Right atrium auricular region (tissue), 2 donors: ENCODE data around the gene SDC3. TPM values are rescaled to one million over a fixed set of nuclear protein-coding genes. Genes with fewer than 3 reads are reported as not detected.

ENCODE experiments used
- DNase-seq: peaks from one replicate; pipeline ENCODE4 v3.0.0-alpha.2; 2019; ENCODE audit warnings: low spot score
- H3K27ac ChIP-seq, 2 donors: fragments of 200-600 bp; sonication (generic); 1 replicate in 1 of 2; 2 replicates in 1 of 2; pipeline ENCODE4 v1.5.1; 2016 to 2019
- H3K27me3 ChIP-seq, 2 donors: fragments of 200-600 bp; sonication (generic); one replicate each; pipeline versions ENCODE4 v1.5.1 to v1.6.0; 2017 to 2019
- H3K36me3 ChIP-seq: fragments of 200-600 bp; sonication (generic); one replicate; pipeline ENCODE4 v1.5.1; 2016
- H3K4me1 ChIP-seq, 2 donors: fragments of 200-600 bp; sonication (generic); one replicate each; pipeline versions ENCODE4 v1.5.1 to v1.6.0; 2017 to 2019
- H3K4me3 ChIP-seq, 2 donors: fragments of 200-600 bp; sonication (generic); 1 replicate in 1 of 2; 2 replicates in 1 of 2; pipeline ENCODE4 v1.5.1; 2017 to 2019; ENCODE audit warnings: mild to moderate bottlenecking in 1 of 2, moderate library complexity in 1 of 2
- H3K9me3 ChIP-seq, 2 donors: fragments of 200-600 bp; sonication (generic); one replicate each; pipeline ENCODE4 v1.5.1; 2019
- total RNA-seq, 2 donors: library from RNA; depleted of rRNA; stranded (reverse); fragments of >200 nt; gene quantifications; one replicate each; pipeline ENCODE4 v1.1.0, GENCODE V29; 2016
- TF ChIP-seq, protein P1 (sequence below), 2 donors: fragments of 200-600 bp; sonication (generic); IDR thresholded peaks; one replicate each; pipeline ENCODE4 v1.5.1; 2019; ENCODE audit warnings: antibody characterized with exemption in 2 of 2

SDC3 gene, protein sequence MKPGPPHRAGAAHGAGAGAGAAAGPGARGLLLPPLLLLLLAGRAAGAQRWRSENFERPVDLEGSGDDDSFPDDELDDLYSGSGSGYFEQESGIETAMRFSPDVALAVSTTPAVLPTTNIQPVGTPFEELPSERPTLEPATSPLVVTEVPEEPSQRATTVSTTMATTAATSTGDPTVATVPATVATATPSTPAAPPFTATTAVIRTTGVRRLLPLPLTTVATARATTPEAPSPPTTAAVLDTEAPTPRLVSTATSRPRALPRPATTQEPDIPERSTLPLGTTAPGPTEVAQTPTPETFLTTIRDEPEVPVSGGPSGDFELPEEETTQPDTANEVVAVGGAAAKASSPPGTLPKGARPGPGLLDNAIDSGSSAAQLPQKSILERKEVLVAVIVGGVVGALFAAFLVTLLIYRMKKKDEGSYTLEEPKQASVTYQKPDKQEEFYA
- total RNA-seq = 10 to 100 TPM; 15.9 to 43.8 TPM

- DNase-seq = no peak
- Histone ChIP-seq H3K27ac (peak within 1 kb of the TSS; percentile 64 to 68), H3K27me3 (no peaks in the 10 kb centered on the region), H3K36me3 (no peaks in the 10 kb centered on the region), H3K4me1 (peaks cover 0 to 38% of the 10 kb centered on the region in 2 donors), H3K4me3 (peak within 1 kb of the TSS; percentile 57 to 63), H3K9me3 (no peaks in the 10 kb centered on the region)
- TF ChIP-seq, protein P1, sequence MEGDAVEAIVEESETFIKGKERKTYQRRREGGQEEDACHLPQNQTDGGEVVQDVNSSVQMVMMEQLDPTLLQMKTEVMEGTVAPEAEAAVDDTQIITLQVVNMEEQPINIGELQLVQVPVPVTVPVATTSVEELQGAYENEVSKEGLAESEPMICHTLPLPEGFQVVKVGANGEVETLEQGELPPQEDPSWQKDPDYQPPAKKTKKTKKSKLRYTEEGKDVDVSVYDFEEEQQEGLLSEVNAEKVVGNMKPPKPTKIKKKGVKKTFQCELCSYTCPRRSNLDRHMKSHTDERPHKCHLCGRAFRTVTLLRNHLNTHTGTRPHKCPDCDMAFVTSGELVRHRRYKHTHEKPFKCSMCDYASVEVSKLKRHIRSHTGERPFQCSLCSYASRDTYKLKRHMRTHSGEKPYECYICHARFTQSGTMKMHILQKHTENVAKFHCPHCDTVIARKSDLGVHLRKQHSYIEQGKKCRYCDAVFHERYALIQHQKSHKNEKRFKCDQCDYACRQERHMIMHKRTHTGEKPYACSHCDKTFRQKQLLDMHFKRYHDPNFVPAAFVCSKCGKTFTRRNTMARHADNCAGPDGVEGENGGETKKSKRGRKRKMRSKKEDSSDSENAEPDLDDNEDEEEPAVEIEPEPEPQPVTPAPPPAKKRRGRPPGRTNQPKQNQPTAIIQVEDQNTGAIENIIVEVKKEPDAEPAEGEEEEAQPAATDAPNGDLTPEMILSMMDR (IDR thresholded peaks at IDR 0.05) = no peak
Observed at GRCh38 chr1:30908696-30909364, at the start of gene SDC3. Gene SDC3, minus strand, starts transcription at chr1:30908758. Its CDS starts 172 bp downstream, at chr1:30908586.

DNA sequence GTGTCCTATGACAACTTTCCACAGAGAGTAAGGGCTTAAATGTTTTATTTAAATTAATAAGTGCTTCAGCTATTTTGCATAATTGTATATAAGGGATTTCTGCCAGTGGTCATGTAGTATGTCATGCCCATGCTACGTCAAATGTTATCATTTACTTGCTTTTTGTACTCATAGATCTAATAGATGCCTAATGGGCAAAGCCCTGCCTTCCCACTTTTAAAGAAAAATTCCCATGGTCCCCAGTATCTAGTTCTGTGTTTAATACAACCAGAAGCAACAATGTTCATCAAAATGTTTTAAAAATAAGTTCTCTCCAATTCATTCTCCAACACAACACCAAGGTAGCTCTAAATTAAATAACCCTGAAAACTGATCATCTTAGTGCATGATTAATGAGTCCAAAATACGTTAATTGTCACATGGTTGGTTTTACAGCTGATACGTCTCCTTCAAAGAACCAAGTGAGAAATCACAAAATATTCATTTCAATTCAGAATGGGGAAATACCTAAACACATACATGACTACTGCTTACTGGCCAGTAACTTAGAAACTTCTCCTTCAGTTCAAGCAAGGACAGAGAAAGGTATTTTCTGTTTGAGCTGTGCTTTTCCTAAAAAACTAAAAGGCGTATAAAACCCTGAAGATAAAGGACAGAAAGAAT is 49.1 kb upstream of the SDC3 start:
- H3K27ac ChIP-seq = no peak overlapping the region
- no peaks in the 10 kb centered on the region for H3K27me3 ChIP-seq
- H3K4me3 ChIP-seq = no peak overlapping the region
- TF ChIP-seq, protein P1 (IDR thresholded peaks at IDR 0.05) = no peak
- DNase-seq = no peak
- H3K36me3 ChIP-seq = peaks cover 38% of the 10 kb centered on the region
- no peaks in the 10 kb centered on the region for H3K4me1 ChIP-seq
- no peaks in the 10 kb centered on the region for H3K9me3 ChIP-seq

DNA sequence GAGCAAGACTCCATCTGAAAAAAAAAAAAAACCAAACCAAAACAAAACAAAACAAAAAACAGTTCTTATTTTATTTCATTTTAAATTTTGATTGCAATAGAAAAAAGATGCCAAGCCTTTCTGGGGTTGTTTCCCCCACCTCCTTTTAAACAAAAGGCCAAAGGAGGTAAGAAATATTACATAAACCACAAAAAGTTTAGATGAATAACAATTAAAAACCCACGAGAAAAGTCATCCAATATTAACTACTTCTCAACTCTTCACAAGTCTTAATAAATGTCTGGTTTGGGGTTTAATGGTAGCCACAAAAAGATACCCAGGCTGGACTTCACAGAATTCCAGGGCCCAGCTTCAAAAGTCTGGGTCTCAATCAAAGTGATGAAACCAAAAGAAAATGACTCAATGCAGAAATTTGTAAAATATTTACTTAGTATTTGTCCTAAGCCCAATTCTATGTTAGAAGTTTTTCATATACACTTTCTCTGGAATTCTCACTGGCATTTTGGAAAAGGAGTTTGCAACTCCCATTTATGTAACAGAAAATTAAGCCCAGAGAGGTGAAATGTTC is 47.0 kb upstream of the SDC3 start:
- peaks cover 45% of the 10 kb centered on the region for H3K36me3 ChIP-seq
- TF ChIP-seq, protein P1 (IDR thresholded peaks at IDR 0.05) = no peak
- no peaks in the 10 kb centered on the region for H3K9me3 ChIP-seq
- no peaks in the 10 kb centered on the region for H3K27me3 ChIP-seq
- no peaks in the 10 kb centered on the region for H3K4me1 ChIP-seq
- H3K27ac ChIP-seq = no peak overlapping the region
- H3K4me3 ChIP-seq = no peak overlapping the region
- DNase-seq = no peak

DNA sequence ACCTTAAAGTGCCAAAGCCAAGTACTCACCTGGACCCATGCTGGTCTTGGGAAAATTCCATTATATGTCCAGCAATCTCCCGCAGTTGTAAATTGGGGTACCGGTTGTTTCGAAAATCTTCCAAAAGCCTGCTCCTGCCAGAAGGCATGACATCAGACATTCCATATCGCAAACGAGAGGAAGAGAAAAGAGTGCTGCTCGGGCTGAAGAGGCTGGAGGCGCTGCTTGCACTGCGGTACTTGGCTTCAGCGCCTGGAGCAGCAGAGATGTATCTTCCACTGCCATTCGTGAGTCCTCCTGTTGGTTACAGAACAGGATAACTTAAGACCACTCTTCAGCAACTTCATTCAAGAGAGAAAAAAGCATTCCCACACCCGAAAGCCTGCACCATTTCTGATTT is 45.1 kb upstream of the SDC3 start:
- Histone ChIP-seq H3K4me1 (no peaks in the 10 kb centered on the region), H3K27ac (no peak overlapping the region), H3K36me3 (peaks cover 55% of the 10 kb centered on the region), H3K4me3 (no peak overlapping the region), H3K9me3 (no peaks in the 10 kb centered on the region), H3K27me3 (no peaks in the 10 kb centered on the region)
- TF ChIP-seq, protein P1 (IDR thresholded peaks at IDR 0.05) = no peak
- no peak for DNase-seq

- no peaks in the 10 kb centered on the region for H3K9me3 ChIP-seq
- DNase-seq = no peak
- no peaks in the 10 kb centered on the region for H3K4me1 ChIP-seq
- no peak overlapping the region for H3K27ac ChIP-seq
- H3K4me3 ChIP-seq = no peak overlapping the region
- TF ChIP-seq, protein P1 (IDR thresholded peaks at IDR 0.05) = no peak
- H3K36me3 ChIP-seq = peaks cover 71% of the 10 kb centered on the region
- H3K27me3 ChIP-seq = no peaks in the 10 kb centered on the region
Observed at GRCh38 chr1:30952098-30952497, 43.5 kb upstream of the SDC3 start.
